HG03432 (cell line): ENCODE results near the gene SRMS.

Source experiments
- ATAC-seq: cut with Tn5 transposase; IDR thresholded peaks from one replicate; pipeline ENCODE4 v1.9.1; 2021; ENCODE audit warnings: mild to moderate bottlenecking, moderate library complexity; ENCODE audit not compliant: unreplicated experiment

Gene SRMS

GRCh38 chr20:63503524-63503923 is 44.0 kb downstream of the SRMS start:
- no peak for ATAC-seq

DNA sequence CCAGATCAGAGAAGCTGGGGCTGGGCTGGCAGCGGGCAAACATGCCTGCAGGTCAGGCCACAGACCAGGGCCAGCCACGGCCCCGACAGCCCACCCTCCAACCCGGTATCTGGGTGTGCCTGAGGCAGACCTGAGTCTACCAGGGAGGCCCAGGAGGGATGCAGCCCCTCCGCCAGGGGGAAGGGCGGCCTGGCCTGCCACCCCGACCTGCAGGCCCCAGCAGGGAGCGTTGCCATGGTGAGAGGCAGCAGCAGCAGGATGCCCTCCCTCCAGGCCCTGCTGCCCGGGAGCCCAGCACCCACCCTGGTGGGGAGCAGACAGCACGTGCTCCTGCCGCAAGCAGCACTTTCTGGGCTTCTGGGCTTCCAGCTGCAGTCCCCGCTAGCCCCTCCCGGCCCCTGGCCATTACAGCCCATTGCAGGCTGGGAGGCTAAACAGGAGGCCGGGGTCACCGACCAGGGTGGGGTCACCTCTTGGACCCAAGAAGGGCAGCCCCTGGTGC is 44.8 kb downstream of the SRMS start:
- ATAC-seq: no peak

GRCh38 chr20:63501818-63502670 is 45.5 kb downstream of the SRMS start:
- ATAC-seq: no peak

DNA sequence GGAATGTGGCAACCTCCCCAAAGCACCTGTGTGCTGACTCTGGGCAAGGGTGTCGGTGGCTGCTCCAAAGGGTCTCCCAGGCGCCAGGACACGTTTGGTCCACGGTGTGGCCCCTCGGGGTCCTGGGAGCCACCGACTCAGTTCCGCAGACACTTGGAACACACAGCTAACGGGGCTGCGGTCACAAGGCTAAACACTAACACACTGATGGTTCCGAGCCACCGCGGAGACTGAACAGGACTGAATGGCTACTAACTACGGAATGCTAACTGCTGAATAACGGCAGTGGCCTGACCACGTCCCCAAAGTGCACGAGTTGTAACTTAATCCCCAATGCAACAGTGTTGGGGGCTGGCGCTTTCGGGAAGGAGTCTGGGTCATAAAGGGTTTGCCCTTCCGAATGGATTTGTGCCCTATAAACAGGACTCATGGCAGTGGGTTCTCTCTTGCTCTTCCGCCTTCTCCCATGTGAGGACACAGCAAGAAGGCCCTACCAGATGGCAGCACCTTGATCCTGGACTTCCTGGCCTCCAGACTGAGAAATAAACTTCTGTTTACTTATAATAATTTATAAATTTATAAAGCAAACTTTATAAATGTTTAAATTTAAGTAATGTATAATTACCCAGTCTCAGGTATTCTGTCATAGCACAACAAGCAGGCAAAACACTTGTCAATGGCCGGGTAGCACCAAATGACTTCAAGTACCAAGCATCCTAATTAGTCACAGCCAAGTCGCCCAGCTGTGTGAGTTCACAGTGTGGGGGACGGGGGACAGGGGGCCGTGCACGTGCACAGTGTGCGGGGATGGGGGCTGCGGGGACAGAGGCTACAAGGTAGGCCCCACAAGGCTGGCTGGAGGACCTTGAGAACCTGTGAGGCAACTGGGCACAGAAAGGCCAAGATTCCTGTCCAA is 46.4 kb downstream of the SRMS start:
- ATAC-seq: no peak

DNA sequence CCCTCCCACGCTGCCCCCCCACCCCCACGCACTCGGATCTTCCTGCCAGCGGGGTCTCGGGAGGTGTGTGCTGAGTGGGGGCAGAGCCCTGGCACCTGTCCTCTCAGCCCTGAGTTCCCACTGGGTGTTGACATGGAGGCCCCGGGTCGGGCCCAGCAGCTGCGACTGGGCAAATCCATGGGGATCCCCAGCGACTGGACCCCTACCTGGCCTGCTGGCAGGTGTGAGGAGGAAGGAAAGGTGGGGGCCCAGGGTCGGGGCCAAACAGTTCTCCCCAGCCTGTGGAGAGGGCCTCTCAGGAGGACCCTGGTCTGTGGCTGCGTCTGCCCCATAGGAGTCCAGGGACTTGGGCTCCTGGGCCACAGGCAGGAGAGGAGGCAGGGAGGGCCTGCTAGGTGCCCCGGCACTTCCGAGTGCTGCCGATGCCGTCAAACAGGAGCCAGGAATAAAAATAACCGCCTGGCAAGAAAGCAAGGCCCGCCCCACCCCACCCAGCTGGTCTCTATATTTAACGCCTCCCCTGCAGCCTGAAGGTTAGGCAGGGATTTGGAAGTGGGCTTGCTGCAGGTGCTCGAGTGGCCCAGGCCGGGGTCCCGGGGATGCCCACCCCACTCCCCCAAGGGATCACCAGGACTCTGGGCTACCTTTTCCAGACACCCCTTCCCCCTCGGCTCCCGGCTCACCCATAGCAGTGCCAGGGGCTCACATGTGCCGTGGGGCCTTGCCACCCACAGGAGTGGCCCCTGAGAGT is 47.2 kb downstream of the SRMS start:
- no peak for ATAC-seq

GRCh38 chr20:63499338-63499969 is 48.1 kb downstream of the SRMS start:
- ATAC-seq: no peak

- no peak for ATAC-seq
These were observed 48.6 kb downstream of the SRMS start, which contains the start of gene EEF1A2 for GRCh38 chr20:63498960-63499337. EEF1A2 (minus strand) TSS chr20:63499083; CDS start chr20:63497763, 1,320 bp downstream.

GRCh38 chr20:63497946-63498935 is 49.3 kb downstream of the SRMS start:
- ATAC-seq: no peak

DNA sequence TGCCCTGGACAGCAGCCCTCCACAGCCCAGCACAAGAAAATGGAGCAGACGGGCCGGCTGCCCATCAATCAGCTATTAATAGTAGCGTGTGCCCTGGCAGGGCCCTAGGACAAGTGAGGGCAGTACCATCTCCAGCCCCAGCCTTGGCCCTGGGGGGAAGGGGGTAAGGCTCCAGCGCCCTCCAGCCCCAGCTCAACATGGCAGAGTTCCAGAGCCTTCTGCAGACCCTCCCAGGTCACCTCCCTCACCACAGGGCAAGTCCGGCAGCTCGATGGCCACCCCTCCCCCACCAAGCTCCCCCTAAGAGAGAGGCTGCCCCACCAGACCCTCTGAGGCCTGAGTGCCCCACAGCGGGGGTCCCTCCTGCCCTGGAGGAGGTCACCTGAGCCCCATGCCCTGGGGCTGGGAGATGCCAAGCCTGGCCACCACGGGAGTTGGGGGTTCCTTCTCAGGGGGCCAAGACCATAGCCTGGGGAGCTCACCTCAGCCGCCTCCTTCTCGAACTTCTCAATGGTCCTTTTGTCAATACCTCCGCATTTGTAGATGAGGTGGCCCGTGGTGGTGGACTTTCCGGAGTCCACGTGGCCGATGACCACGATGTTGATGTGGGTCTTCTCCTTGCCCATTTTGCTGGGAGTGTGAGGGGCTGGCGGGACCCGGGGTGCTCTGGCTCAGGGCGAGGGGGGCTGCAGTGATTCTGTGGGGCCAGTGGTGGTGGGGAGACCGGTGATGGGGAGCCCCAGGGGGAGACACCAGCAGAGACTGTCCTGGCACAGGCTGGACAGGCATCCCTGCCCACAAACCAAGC is 50.2 kb downstream of the SRMS start:
- no peak for ATAC-seq

DNA sequence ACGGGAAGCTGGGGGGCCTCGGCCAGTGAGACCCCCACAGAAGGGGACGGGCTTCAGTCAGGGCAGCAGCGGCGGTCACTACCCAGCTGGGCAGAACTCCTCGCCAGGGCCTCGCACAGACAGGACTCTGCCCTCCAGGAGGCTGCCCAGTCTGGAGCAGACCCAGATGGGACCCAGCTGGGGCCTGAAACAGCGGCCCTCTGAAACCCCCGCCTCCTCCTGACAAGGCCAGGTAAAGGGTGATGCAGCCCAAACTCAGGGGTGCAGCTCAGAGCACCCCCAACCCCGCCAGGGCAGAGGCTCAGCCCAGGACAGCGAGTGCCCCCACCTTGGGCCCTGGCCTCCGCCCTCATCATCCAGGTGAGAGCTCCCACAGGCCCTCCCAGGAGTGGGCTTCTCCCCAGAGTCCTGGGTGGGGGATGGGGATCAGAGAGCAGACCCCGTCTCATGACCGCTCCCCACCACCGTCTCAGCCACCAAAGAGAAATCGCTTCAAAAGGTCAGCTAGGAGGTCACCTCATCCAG is 50.9 kb downstream of the SRMS start:
- no peak for ATAC-seq

DNA sequence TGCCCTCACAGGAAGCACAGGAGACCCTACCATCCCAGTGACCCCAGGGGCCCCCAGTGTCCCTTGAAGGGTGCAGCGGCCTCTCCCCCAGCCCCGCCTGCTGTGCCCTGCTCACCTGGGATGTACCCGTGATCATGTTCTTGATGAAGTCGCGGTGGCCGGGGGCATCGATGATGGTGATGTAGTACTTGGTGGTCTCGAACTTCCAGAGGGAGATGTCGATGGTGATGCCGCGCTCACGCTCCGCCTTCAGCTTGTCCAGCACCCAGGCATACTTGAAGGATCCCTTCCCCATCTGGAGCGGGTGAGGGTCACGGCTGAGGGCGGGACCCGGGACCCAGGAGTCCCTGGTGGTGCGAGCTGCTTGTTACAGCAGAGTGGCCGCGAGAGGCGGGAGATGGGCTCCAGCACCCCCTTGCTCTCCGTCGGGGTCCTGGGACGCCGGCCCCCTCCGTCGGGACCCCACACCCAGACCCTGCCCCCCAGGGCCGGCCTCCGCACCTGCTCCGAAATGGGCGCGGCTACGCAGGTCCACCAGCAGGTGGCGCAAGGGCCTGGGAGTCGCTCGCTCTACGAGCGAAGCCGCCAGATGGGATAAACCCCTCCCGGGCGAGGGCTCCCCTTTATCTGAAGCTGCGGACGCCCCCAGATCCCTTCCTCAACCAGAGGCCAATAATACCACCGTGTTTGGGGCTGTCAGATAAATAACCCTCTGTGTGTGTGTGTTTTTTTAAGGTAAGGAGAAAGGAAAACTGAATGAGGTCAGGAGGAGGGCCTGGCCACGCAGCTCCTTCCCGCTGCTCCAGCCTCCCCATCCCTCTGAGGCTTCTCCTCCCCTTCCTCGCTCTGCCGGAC is 51.6 kb downstream of the SRMS start:
- no peak for ATAC-seq

- ATAC-seq: no peak
These were observed 52.3 kb downstream of the SRMS start for GRCh38 chr20:63495167-63495720.

DNA sequence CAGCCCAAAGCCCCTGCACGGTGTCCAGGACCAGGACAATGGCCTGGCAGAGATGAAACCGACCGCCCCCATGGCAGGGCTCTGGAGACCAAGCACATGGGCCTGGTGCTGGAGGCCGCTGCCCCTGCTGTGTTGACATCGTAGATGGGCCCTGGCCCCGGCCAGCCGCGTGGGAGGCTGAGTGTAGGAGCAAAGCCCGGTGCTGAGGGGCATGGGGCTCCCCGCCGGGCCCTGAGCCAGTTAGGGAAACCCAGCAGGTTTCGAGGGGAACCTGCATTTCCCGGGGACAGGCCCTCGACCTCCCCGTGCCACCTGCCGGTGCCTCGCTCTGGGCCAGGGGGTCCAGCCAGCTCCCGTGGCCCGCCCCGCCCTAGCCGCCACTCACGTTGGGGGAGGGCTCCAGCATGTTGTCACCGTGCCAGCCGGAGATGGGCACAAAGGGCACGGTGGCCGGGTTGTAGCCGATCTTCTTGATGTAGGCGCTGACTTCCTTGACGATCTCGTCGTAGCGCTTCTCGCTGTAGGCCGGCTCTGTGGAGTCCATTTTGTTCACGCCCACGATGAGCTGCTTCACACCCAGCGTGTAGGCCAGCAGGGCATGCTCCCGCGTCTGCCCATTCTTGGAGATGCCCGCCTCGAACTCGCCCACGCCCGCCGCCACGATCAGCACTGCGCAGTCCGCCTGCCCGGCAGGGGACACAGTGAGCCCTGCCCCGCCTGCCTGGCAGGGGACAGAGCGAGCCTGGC is 53.0 kb downstream of the SRMS start:
- ATAC-seq: no peak

- ATAC-seq: no peak
These were observed 53.5 kb downstream of the SRMS start for GRCh38 chr20:63494084-63494419.

GRCh38 chr20:63493563-63494020 is 54.0 kb downstream of the SRMS start:
- ATAC-seq: no peak

- ATAC-seq: no peak
These were observed 54.6 kb downstream of the SRMS start for GRCh38 chr20:63492982-63493381.
